HepG2 (cell line): ENCODE data around the gene FCMR. TPM values are rescaled to one million over a fixed set of nuclear protein-coding genes. Genes with fewer than 3 reads are reported as not detected.

Experiments used
- ATAC-seq: fragments of 200-7000 bp; cut with Tn5 transposase; 3 replicates; pipeline ENCODE4 v1.9.1; 2020; ENCODE audit warnings: mild to moderate bottlenecking, moderate library complexity
- BruUV-seq: library from RNA; stranded (reverse); fragments of 400-500 nt; replicated peaks from 2 replicates; lab custom pipeline; 2021; lab: Mats Ljungman, UMichigan
- CTCF ChIA-PET: fragments of 300-600 bp; formaldehyde crosslinking; extraction: SDS; loops from one replicate; lab custom pipeline; 2021; ENCODE audit warnings: low total read pairs, inconsistent platforms, low intra/inter-chr PET ratio; lab: Yijun Ruan, JAX
- POLR2A ChIA-PET: fragments of 350-600 bp; sonication (Branson Sonifier 250); formaldehyde crosslinking; loops from one replicate; lab custom pipeline; 2020; ENCODE audit warnings: antibody characterized with exemption, inconsistent platforms; lab: Yijun Ruan, JAX
- DNase-seq: peaks from one replicate; pipeline ENCODE4 v3.0.0-alpha.2; 2015; ENCODE audit warnings: low spot score
- FAIRE-seq: peaks from 3 replicates; lab custom pipeline; 2011; peaks lifted over from hg19 to GRCh38; lab: Jason Lieb, UNC
- H2AFZ ChIP-seq: one replicate; pipeline ENCODE4 v1.6.1; 2011; ENCODE audit warnings: low read length, inconsistent platforms
- H3K27ac ChIP-seq: fragments of 300-600 bp; 3 replicates; pipeline ENCODE4 v1.8.0; 2011; ENCODE audit warnings: mixed run types, mild to moderate bottlenecking, mixed read lengths, low read length, inconsistent platforms; ENCODE audit not compliant: insufficient read depth; ENCODE audit errors: extremely low read length
- H3K27me3 ChIP-seq, 2 experiments: fragments of 200-600 bp in 1 of 2; 2 replicates in 1 of 2; 3 replicates in 1 of 2; pipeline versions ENCODE4 v1.6.0 to v1.8.0; 2011; ENCODE audit warnings: low read length in 2 of 2, mild to moderate bottlenecking in 2 of 2, moderate library complexity in 2 of 2, inconsistent platforms in 1 of 2; ENCODE audit not compliant: insufficient read depth in 2 of 2, control insufficient read depth in 1 of 2
- H3K36me3 ChIP-seq, 2 experiments: fragments of 200-600 bp in 1 of 2; replicated peaks in 1 of 2; 2 replicates in 1 of 2; 3 replicates in 1 of 2; pipeline versions ENCODE4 v1.5.1 to v1.8.0; 2011; ENCODE audit warnings: low read length in 2 of 2, inconsistent platforms in 1 of 2; ENCODE audit not compliant: insufficient read depth in 2 of 2, control insufficient read depth in 1 of 2
- H3K4me1 ChIP-seq: 2 replicates; pipeline ENCODE4 v1.5.1; 2012; ENCODE audit warnings: low read length, inconsistent platforms; ENCODE audit not compliant: insufficient read depth
- H3K4me2 ChIP-seq: 2 replicates; pipeline ENCODE4 v1.6.0; 2011; ENCODE audit warnings: low read depth, low read length, inconsistent platforms
- H3K4me3 ChIP-seq, 3 experiments: fragments of 200-600 bp in 1 of 3; sonication (generic), shearing (Covaris generic) in 1 of 3; replicated peaks in 1 of 3; 2 replicates each; pipeline ENCODE4 v1.5.1; 2011 to 2016; ENCODE audit warnings: low read length in 3 of 3, inconsistent platforms in 2 of 3, low read depth in 2 of 3, mild to moderate bottlenecking in 2 of 3, control low read depth in 1 of 3, mixed read lengths in 1 of 3; ENCODE audit not compliant: insufficient read depth in 1 of 3
- H3K79me2 ChIP-seq: one replicate; pipeline ENCODE4 v1.6.1; 2011; ENCODE audit warnings: low read length, inconsistent platforms; ENCODE audit not compliant: insufficient read depth
- H3K9ac ChIP-seq: 2 replicates; pipeline ENCODE4 v1.6.0; 2011; ENCODE audit warnings: mild to moderate bottlenecking, low read depth, low read length, inconsistent platforms; ENCODE audit not compliant: insufficient read depth
- H3K9me3 ChIP-seq: 2 replicates; pipeline ENCODE4 v1.5.1; 2012; ENCODE audit warnings: mild to moderate bottlenecking, low read length
- H4K20me1 ChIP-seq: 2 replicates; pipeline ENCODE4 v1.6.0; 2011; ENCODE audit warnings: inconsistent platforms, mild to moderate bottlenecking, low read length, moderate library complexity; ENCODE audit not compliant: insufficient read depth
- AKAP8 ChIP-seq: sonication (generic); formaldehyde crosslinking; IDR thresholded peaks from 2 replicates; pipeline ENCODE4 v1.5.1; 2020; ENCODE audit warnings: mild to moderate bottlenecking, missing genetic modification reagents
- BCL3 ChIP-seq: sonication (generic); formaldehyde crosslinking; IDR thresholded peaks from 2 replicates; pipeline ENCODE4 v1.5.1; 2020; ENCODE audit warnings: mild to moderate bottlenecking, missing genetic modification reagents, moderate library complexity
- BCLAF1 ChIP-seq: fragments of 450-650 bp; IDR thresholded peaks from 2 replicates; pipeline ENCODE4 v1.6.1; 2017; ENCODE audit warnings: mild to moderate bottlenecking
- EEA1 ChIP-seq: sonication (generic); formaldehyde crosslinking; IDR thresholded peaks from 2 replicates; pipeline ENCODE4 v1.5.1; 2020; ENCODE audit warnings: mild to moderate bottlenecking, missing genetic modification reagents, borderline replicate concordance
- FOXM1 ChIP-seq: sonication (generic); formaldehyde crosslinking; IDR thresholded peaks from 2 replicates; pipeline ENCODE4 v1.5.0; 2020; ENCODE audit warnings: missing genetic modification reagents
- GABPB1 ChIP-seq: IDR thresholded peaks from 2 replicates; pipeline ENCODE4 v1.6.1; 2016; ENCODE audit warnings: mild to moderate bottlenecking, missing genetic modification reagents, moderate library complexity, missing compliant biosample characterization
- KDM3A ChIP-seq: IDR thresholded peaks from 2 replicates; pipeline ENCODE4 v1.6.1; 2018; ENCODE audit warnings: low read depth, missing compliant biosample characterization
- MED1 ChIP-seq: sonication (generic); formaldehyde crosslinking; IDR thresholded peaks from 2 replicates; pipeline ENCODE4 v1.4.0; 2020; ENCODE audit warnings: missing genetic modification reagents
- MEF2D ChIP-seq: sonication (generic); formaldehyde crosslinking; IDR thresholded peaks from 2 replicates; pipeline ENCODE4 v1.5.1; 2020; ENCODE audit warnings: mild to moderate bottlenecking, missing genetic modification reagents
- MLXIP ChIP-seq: sonication (generic); formaldehyde crosslinking; IDR thresholded peaks from 2 replicates; pipeline ENCODE4 v1.9.0; 2021; ENCODE audit warnings: missing genetic modification reagents, borderline replicate concordance
- NCOA2 ChIP-seq: sonication (generic); formaldehyde crosslinking; IDR thresholded peaks from 2 replicates; pipeline ENCODE4 v1.8.0; 2022; ENCODE audit warnings: inconsistent platforms
- ONECUT2 ChIP-seq: sonication (generic); formaldehyde crosslinking; IDR thresholded peaks from 2 replicates; pipeline ENCODE4 v1.4.0; 2020; ENCODE audit warnings: missing genetic modification reagents
- RBM22 ChIP-seq: fragments of 200-400 bp; formaldehyde crosslinking; optimal IDR thresholded peaks from 2 replicates; pipeline ENCODE3; 2017; ENCODE audit warnings: mild to moderate bottlenecking, low read length, moderate library complexity
- THAP11 ChIP-seq: IDR thresholded peaks from 2 replicates; pipeline ENCODE4 v1.6.1; 2016; ENCODE audit warnings: missing biosample characterization, missing genetic modification reagents
- XBP1 ChIP-seq: sonication (generic); formaldehyde crosslinking; IDR thresholded peaks from 2 replicates; pipeline ENCODE4 v1.5.0; 2020; ENCODE audit warnings: missing genetic modification reagents
- ZBTB3 ChIP-seq: sonication (generic); formaldehyde crosslinking; IDR thresholded peaks from 2 replicates; pipeline ENCODE4 v1.4.0; 2020; ENCODE audit warnings: low read depth, mild to moderate bottlenecking, moderate library complexity, missing genetic modification reagents, borderline replicate concordance
- ZNF138 ChIP-seq: sonication (generic); formaldehyde crosslinking; IDR thresholded peaks from 2 replicates; pipeline ENCODE4 v1.5.0; 2020; ENCODE audit warnings: mild to moderate bottlenecking, low read depth, missing genetic modification reagents
- ZNF674 ChIP-seq: sonication (generic); formaldehyde crosslinking; IDR thresholded peaks from 2 replicates; pipeline ENCODE4 v1.5.0; 2020; ENCODE audit warnings: low read depth, mild to moderate bottlenecking, missing genetic modification reagents
- ZSCAN29 ChIP-seq: sonication (generic); formaldehyde crosslinking; conservative IDR thresholded peaks from 2 replicates; pipeline ENCODE4 v1.4.0; 2020; ENCODE audit warnings: mild to moderate bottlenecking, missing genetic modification reagents
- WGBS: methylation state at CpG from one replicate; pipeline ENCODE4 v1.1.6; 2017; ENCODE audit warnings: low lambda C conversion rate; 5-methylcytosine and 5-hydroxymethylcytosine counted together
- in situ Hi-C: cut with HindIII; loops from 2 replicates; pipeline ENCODE4 v1.10.0; 2017; ENCODE audit warnings: low pct_unique_long_range_greater_than_20kb; ENCODE audit not compliant: extremely low pct_ligation_motif_present
- intact Hi-C: fragments of 100-400 bp; cut with micrococcal nuclease; formaldehyde crosslinking; loops from one replicate; pipeline ENCODE4 v1.10.0; 2022; ENCODE audit not compliant: unreplicated experiment
- polyA plus RNA-seq, 8 experiments: library from polyadenylated mRNA; depleted of rRNA in 3 of 8; stranded (reverse) in 7 of 8; unstranded in 1 of 8; fragments of >200 nt; fragmentation: Illumina TruSeq in 4 of 8; extraction: Trizol in 4 of 8; gene quantifications; 2 replicates each; pipeline versions ENCODE4 v1.2.1 to v1.2.3, GENCODE V29; 2011 to 2016; ENCODE audit warnings: low read depth in 4 of 8, missing spikeins in 1 of 8, mixed read lengths in 1 of 8; ENCODE audit not compliant: insufficient read depth in 1 of 8
- total RNA-seq, 5 experiments: library from RNA; depleted of rRNA; stranded (reverse); fragments of >200 nt; fragmentation: Illumina TruSeq; extraction: Trizol; gene quantifications; 2 replicates each; pipeline ENCODE4 v1.2.3, GENCODE V29; 2016; ENCODE audit warnings: low read depth in 1 of 5

FCMR gene
- total and polyA plus RNA-seq, 2 of the 13 experiments (the other 11 are each of a cell fraction or from before 2014, with no cell fraction given): not detected

- ChIA-PET POLR2A (no interaction called here), CTCF (interaction anchor here (1.3 kb wide), 1 partner anchor 42 kb away, joined by 3 read pairs; no protein-coding TSS in a partner anchor)
- BruUV-seq: no TSS peak
- DNase-seq (no peak), FAIRE-seq (no peak), ATAC-seq (no peak)
- Histone ChIP-seq H3K4me2 (no peak overlapping the region), H3K9ac (no peak overlapping the region), H3K27me3 (peaks cover 2 to 6% of the 10 kb centered on the region in 2 experiments; a peak in 2 of 5 replicates), H3K9me3 (no peaks in the 10 kb centered on the region), H3K4me3 (no peak overlapping the region), H2AFZ (no peak overlapping the region), H3K36me3 (no peaks in the 10 kb centered on the region), H3K27ac (no peak overlapping the region), H3K79me2 (no peaks in the 10 kb centered on the region), H4K20me1 (no peaks in the 10 kb centered on the region), H3K4me1 (peaks cover 10% of the 10 kb centered on the region)
- TF ChIP-seq ZSCAN29 (CRISPR knock-in tag): no peak
- no peak for TF ChIP-seq THAP11
- TF ChIP-seq GABPB1 (CRISPR knock-in tag): no peak
- TF ChIP-seq MED1 (CRISPR knock-in tag): no peak
- TF ChIP-seq AKAP8 (CRISPR knock-in tag): no peak
- TF ChIP-seq RBM22: no peak
- TF ChIP-seq EEA1 (CRISPR knock-in tag): no peak
- no peak for TF ChIP-seq MEF2D (CRISPR knock-in tag)
- TF ChIP-seq ZNF138: no peak
- TF ChIP-seq BCL3 (CRISPR knock-in tag): no peak
- TF ChIP-seq BCLAF1: no peak
- no peak for TF ChIP-seq ZNF674
- no peak for TF ChIP-seq NCOA2 (CRISPR knock-in tag)
- TF ChIP-seq FOXM1: no peak
- no peak for TF ChIP-seq XBP1 (CRISPR knock-in tag)
- TF ChIP-seq ONECUT2 (CRISPR knock-in tag): no peak
- TF ChIP-seq KDM3A: no peak
- no peak for TF ChIP-seq MLXIP (CRISPR knock-in tag)
- no peak for TF ChIP-seq ZBTB3 (CRISPR knock-in tag)
- in situ Hi-C loops (no loop called here), intact Hi-C loops (no loop called here)
- 63% methylated on average over 3 of the region's 3 CpGs for WGBS
Observed at GRCh38 chr1:206940588-206940936, 18.8 kb upstream of the FCMR start.
